ENCODE results near the gene ASIC2.

GRCh38 chr17:33297643-33298042 lies 4.5 kb upstream of the ASIC2 start:
- TF ChIP-seq, protein P1, sequence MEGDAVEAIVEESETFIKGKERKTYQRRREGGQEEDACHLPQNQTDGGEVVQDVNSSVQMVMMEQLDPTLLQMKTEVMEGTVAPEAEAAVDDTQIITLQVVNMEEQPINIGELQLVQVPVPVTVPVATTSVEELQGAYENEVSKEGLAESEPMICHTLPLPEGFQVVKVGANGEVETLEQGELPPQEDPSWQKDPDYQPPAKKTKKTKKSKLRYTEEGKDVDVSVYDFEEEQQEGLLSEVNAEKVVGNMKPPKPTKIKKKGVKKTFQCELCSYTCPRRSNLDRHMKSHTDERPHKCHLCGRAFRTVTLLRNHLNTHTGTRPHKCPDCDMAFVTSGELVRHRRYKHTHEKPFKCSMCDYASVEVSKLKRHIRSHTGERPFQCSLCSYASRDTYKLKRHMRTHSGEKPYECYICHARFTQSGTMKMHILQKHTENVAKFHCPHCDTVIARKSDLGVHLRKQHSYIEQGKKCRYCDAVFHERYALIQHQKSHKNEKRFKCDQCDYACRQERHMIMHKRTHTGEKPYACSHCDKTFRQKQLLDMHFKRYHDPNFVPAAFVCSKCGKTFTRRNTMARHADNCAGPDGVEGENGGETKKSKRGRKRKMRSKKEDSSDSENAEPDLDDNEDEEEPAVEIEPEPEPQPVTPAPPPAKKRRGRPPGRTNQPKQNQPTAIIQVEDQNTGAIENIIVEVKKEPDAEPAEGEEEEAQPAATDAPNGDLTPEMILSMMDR (IDR thresholded peaks at IDR 0.05 in 2 of 3, conservative IDR thresholded peaks at IDR 0.05 in 1 of 3; ENCODE audit: borderline replicate concordance in 1 of 3, insufficient read depth in 1 of 3, low read depth in 2 of 3, low read length in 2 of 3) = no peak
- TF ChIP-seq POLR2AphosphoS5 (IDR thresholded peaks at IDR 0.05; ENCODE audit: low read depth, low read length) (no peak), ZNF274 (IDR thresholded peaks at IDR 0.05; ENCODE audit: low read depth, low read length) (no peak), YY1 (IDR thresholded peaks at IDR 0.05; ENCODE audit: extremely low read depth, insufficient replicate concordance, low read depth, low read length) (no peak), ZBTB33 (IDR thresholded peaks at IDR 0.05; ENCODE audit: extremely low read depth, insufficient replicate concordance, low read length) (no peak), POLR2A (IDR thresholded peaks at IDR 0.05; ENCODE audit: borderline replicate concordance, extremely low read depth, insufficient read depth, insufficient read length) (no peak), EZH2 (IDR thresholded peaks at IDR 0.05) (no peak), JUND (IDR thresholded peaks at IDR 0.05) (no peak), MAX (IDR thresholded peaks at IDR 0.05) (no peak), EGR1 (IDR thresholded peaks at IDR 0.05; ENCODE audit: low read depth) (no peak)
